HepG2 (cell line): Measurements from ENCODE around the gene LINC00237. TPM values are rescaled to one million over a fixed set of nuclear protein-coding genes. Genes with fewer than 3 reads are reported as not detected.

Experiments used
- CREBL2 ChIP-seq: sonication (generic); formaldehyde crosslinking; IDR thresholded peaks from 2 replicates; pipeline ENCODE4 v1.8.1; 2023; ENCODE audit warnings: missing genetic modification reagents, mild to moderate bottlenecking, borderline replicate concordance
- CTCF ChIP-seq: sonication (generic); formaldehyde crosslinking; IDR thresholded peaks from 2 replicates; pipeline ENCODE4 v1.5.0; 2020; ENCODE audit warnings: mild to moderate bottlenecking, missing genetic modification reagents, moderate library complexity
- DZIP1 ChIP-seq: sonication (generic); formaldehyde crosslinking; IDR thresholded peaks from 2 replicates; pipeline ENCODE4 v1.5.0; 2020; ENCODE audit warnings: mild to moderate bottlenecking, missing genetic modification reagents
- ELF3 ChIP-seq: IDR thresholded peaks from 2 replicates; pipeline ENCODE4 v1.6.1; 2016; ENCODE audit warnings: missing genetic modification reagents, missing compliant biosample characterization
- HNRNPLL ChIP-seq: fragments of 200-400 bp; formaldehyde crosslinking; IDR thresholded peaks from 2 replicates; pipeline ENCODE4 v1.6.1; 2017; ENCODE audit warnings: mild to moderate bottlenecking, low read depth, low read length; ENCODE audit not compliant: poor library complexity, severe bottlenecking
- KDM2A ChIP-seq: sonication (generic); formaldehyde crosslinking; IDR thresholded peaks from 2 replicates; pipeline ENCODE4 v1.4.0; 2020; ENCODE audit warnings: low read depth, missing genetic modification reagents, borderline replicate concordance
- NCOR1 ChIP-seq: fragments of 200-600 bp; sonication (generic); IDR thresholded peaks from 2 replicates; pipeline ENCODE4 v1.7.0; 2017; ENCODE audit warnings: antibody characterized with exemption, low read length, borderline replicate concordance
- PITX1 ChIP-seq: sonication (generic); formaldehyde crosslinking; IDR thresholded peaks from 2 replicates; pipeline ENCODE4 v1.5.1; 2020; ENCODE audit warnings: mild to moderate bottlenecking, missing genetic modification reagents
- STAG1 ChIP-seq: sonication (generic); formaldehyde crosslinking; IDR thresholded peaks from 2 replicates; pipeline ENCODE4 v1.4.0; 2020; ENCODE audit warnings: missing genetic modification reagents
- TCF12 ChIP-seq, 2 experiments: fragments of 450-650 bp in 1 of 2; sonication (generic) in 1 of 2; formaldehyde crosslinking in 1 of 2; IDR thresholded peaks; 2 replicates each; pipeline versions ENCODE4 v1.6.1 to v1.8.0; 2017 to 2022; ENCODE audit warnings: antibody characterized with exemption in 1 of 2, mild to moderate bottlenecking in 1 of 2, missing genetic modification reagents in 1 of 2, moderate library complexity in 1 of 2
- TOE1 ChIP-seq: sonication (generic); formaldehyde crosslinking; IDR thresholded peaks from 2 replicates; pipeline ENCODE4 v1.4.0; 2020; ENCODE audit warnings: mild to moderate bottlenecking, missing genetic modification reagents
- UBTF ChIP-seq: sonication (generic); formaldehyde crosslinking; IDR thresholded peaks from 2 replicates; pipeline ENCODE4 v1.4.0; 2020; ENCODE audit warnings: mild to moderate bottlenecking, missing genetic modification reagents
- XRCC5 ChIP-seq: fragments of 200-400 bp; formaldehyde crosslinking; optimal IDR thresholded peaks from 2 replicates; pipeline ENCODE3; 2017; ENCODE audit warnings: mild to moderate bottlenecking, low read length
- YY1 ChIP-seq: IDR thresholded peaks from 2 replicates; pipeline ENCODE4 v1.6.1; 2011; ENCODE audit warnings: low read length, low read depth, moderate library complexity, mild to moderate bottlenecking; ENCODE audit not compliant: insufficient read depth, insufficient replicate concordance
- ZFP91 ChIP-seq: sonication (generic); formaldehyde crosslinking; IDR thresholded peaks from 2 replicates; pipeline ENCODE4 v1.9.0; 2022; ENCODE audit warnings: missing genetic modification reagents, mild to moderate bottlenecking, borderline replicate concordance
- ZNF331 ChIP-seq: sonication (generic); formaldehyde crosslinking; IDR thresholded peaks from 2 replicates; pipeline ENCODE4 v1.4.0; 2020; ENCODE audit warnings: missing genetic modification reagents
- ZNF350 ChIP-seq: sonication (generic); formaldehyde crosslinking; IDR thresholded peaks from 2 replicates; pipeline ENCODE4 v1.4.0; 2020; ENCODE audit warnings: mild to moderate bottlenecking, low read depth, missing genetic modification reagents, borderline replicate concordance
- ZNF556 ChIP-seq: sonication (generic); formaldehyde crosslinking; IDR thresholded peaks from 2 replicates; pipeline ENCODE4 v1.4.0; 2020; ENCODE audit warnings: mild to moderate bottlenecking, missing genetic modification reagents, borderline replicate concordance
- ZNF572 ChIP-seq: sonication (generic); formaldehyde crosslinking; IDR thresholded peaks from 2 replicates; pipeline ENCODE4 v1.5.1; 2020; ENCODE audit warnings: mild to moderate bottlenecking, missing genetic modification reagents
- ZNF891 ChIP-seq: sonication (generic); formaldehyde crosslinking; IDR thresholded peaks from 2 replicates; pipeline ENCODE4 v1.5.0; 2020; ENCODE audit warnings: mild to moderate bottlenecking, missing genetic modification reagents
- polyA plus RNA-seq, 8 experiments: library from polyadenylated mRNA; depleted of rRNA in 3 of 8; stranded (reverse) in 7 of 8; unstranded in 1 of 8; fragments of >200 nt; fragmentation: Illumina TruSeq in 4 of 8; extraction: Trizol in 4 of 8; gene quantifications; 2 replicates each; pipeline versions ENCODE4 v1.2.1 to v1.2.3, GENCODE V29; 2011 to 2016; ENCODE audit warnings: low read depth in 4 of 8, missing spikeins in 1 of 8, mixed read lengths in 1 of 8; ENCODE audit not compliant: insufficient read depth in 1 of 8
- total RNA-seq, 5 experiments: library from RNA; depleted of rRNA; stranded (reverse); fragments of >200 nt; fragmentation: Illumina TruSeq; extraction: Trizol; gene quantifications; 2 replicates each; pipeline ENCODE4 v1.2.3, GENCODE V29; 2016; ENCODE audit warnings: low read depth in 1 of 5

The LINC00237 gene
- total and polyA plus RNA-seq, 2 of the 13 experiments (the other 11 are each of a cell fraction or from before 2014, with no cell fraction given): not detected

- TF ChIP-seq ZNF891 (CRISPR knock-in tag) (0 out of 2 replicates have a peak, but pooled peaks have one; percentile 58), XRCC5 (peak; percentile 80), KDM2A (CRISPR knock-in tag) (peak; percentile 59), PITX1 (CRISPR knock-in tag) (peak; percentile 34; the same call in 1 of the 2 replicates), CREBL2 (0 out of 2 replicates have a peak, but pooled peaks have one; percentile 35), UBTF (CRISPR knock-in tag) (0 out of 2 replicates have a peak, but pooled peaks have one; percentile 20), STAG1 (CRISPR knock-in tag) (peak; percentile 76), ZFP91 (CRISPR knock-in tag) (no peak; the same call in 1 of the 2 replicates), ELF3 (CRISPR knock-in tag) (no peak), DZIP1 (CRISPR knock-in tag) (0 out of 2 replicates have a peak, but pooled peaks have one; percentile 53), ZNF331 (CRISPR knock-in tag) (0 out of 2 replicates have a peak, but pooled peaks have one; percentile 39), ZNF572 (CRISPR knock-in tag) (0 out of 2 replicates have a peak, but pooled peaks have one; percentile 27), NCOR1 (no peak), HNRNPLL (no peak), TOE1 (CRISPR knock-in tag) (no peak), ZNF350 (CRISPR knock-in tag) (peak; percentile 46; the same call in 1 of the 2 replicates), YY1 (peak; percentile 61), TCF12 (IDR thresholded peaks at IDR 0.05) (no peak), TCF12 (CRISPR knock-in tag; IDR thresholded peaks at IDR 0.05) (no peak), CTCF (CRISPR knock-in tag) (peak; percentile 79), ZNF556 (CRISPR knock-in tag) (0 out of 2 replicates have a peak, but pooled peaks have one; percentile 37)
Observed at GRCh38 chr20:21048841-21049273, 57.3 kb downstream of the LINC00237 start (continued).
